ENCODE data around the gene EPHA4.

Gene EPHA4

GRCh38 chr2:221501883-221502269 lies 70.2 kb downstream of the EPHA4 start:
- FAIRE-seq: no peak

GRCh38 chr2:221501210-221501882 lies 70.8 kb downstream of the EPHA4 start:
- FAIRE-seq: no peak

GRCh38 chr2:221500501-221501209 lies 71.4 kb downstream of the EPHA4 start:
- no peak for FAIRE-seq

GRCh38 chr2:221495731-221496130 lies 76.4 kb downstream of the EPHA4 start:
- no peak for FAIRE-seq

GRCh38 chr2:221494556-221494955 lies 77.5 kb downstream of the EPHA4 start:
- no peak for FAIRE-seq

GRCh38 chr2:221493391-221493790 lies 78.7 kb downstream of the EPHA4 start:
- no peak for FAIRE-seq

- no peak for FAIRE-seq
Observed at GRCh38 chr2:221492636-221493035, 79.5 kb downstream of the EPHA4 start.

GRCh38 chr2:221490506-221491060 lies 81.5 kb downstream of the EPHA4 start:
- no peak for FAIRE-seq

- FAIRE-seq: no peak
Observed at GRCh38 chr2:221488136-221488807, 83.8 kb downstream of the EPHA4 start.

GRCh38 chr2:221486106-221486505 lies 86.0 kb downstream of the EPHA4 start:
- FAIRE-seq: no peak

- no peak for FAIRE-seq
Observed at GRCh38 chr2:221485503-221485870, 86.6 kb downstream of the EPHA4 start.

- no peak for FAIRE-seq
Observed at GRCh38 chr2:221484761-221485502, 87.2 kb downstream of the EPHA4 start.

- no peak for FAIRE-seq
Observed at GRCh38 chr2:221482666-221483455, 89.2 kb downstream of the EPHA4 start.

GRCh38 chr2:221480821-221481220 lies 91.3 kb downstream of the EPHA4 start:
- FAIRE-seq: no peak

GRCh38 chr2:221480163-221480562 lies 91.9 kb downstream of the EPHA4 start:
- no peak for FAIRE-seq

GRCh38 chr2:221478485-221478863 lies 93.6 kb downstream of the EPHA4 start:
- no peak for FAIRE-seq

- no peak for FAIRE-seq
Observed at GRCh38 chr2:221477714-221478484, 94.2 kb downstream of the EPHA4 start.

GRCh38 chr2:221476195-221476594 lies 95.9 kb downstream of the EPHA4 start:
- no peak for FAIRE-seq

- FAIRE-seq: no peak
Observed at GRCh38 chr2:221473451-221473850, 98.7 kb downstream of the EPHA4 start.

GRCh38 chr2:221468317-221468716 lies 103.8 kb downstream of the EPHA4 start:
- FAIRE-seq: no peak

- FAIRE-seq: no peak
Observed at GRCh38 chr2:221467610-221468009, 104.5 kb downstream of the EPHA4 start.

GRCh38 chr2:221466744-221467143 lies 105.4 kb downstream of the EPHA4 start:
- no peak for FAIRE-seq
